Osteoblast (primary cell): ENCODE results near the gene TRAF3IP3. TPM values are rescaled to one million over a fixed set of nuclear protein-coding genes. Genes with fewer than 3 reads are reported as not detected.

Source experiments
- DNase-seq: peaks from one replicate; pipeline ENCODE4 v3.0.0; 2011; ENCODE audit warnings: low spot score, mixed read lengths; ENCODE audit not compliant: insufficient read length; ENCODE audit errors: missing footprints
- H2AFZ ChIP-seq: 2 replicates; pipeline ENCODE4 v1.6.0; 2011; ENCODE audit warnings: mild to moderate bottlenecking, low read length
- H3K27ac ChIP-seq: 2 replicates; pipeline ENCODE4 v1.5.1; 2011; ENCODE audit warnings: mild to moderate bottlenecking, low read depth, low read length, moderate library complexity
- H3K27me3 ChIP-seq: 2 replicates; pipeline ENCODE4 v1.6.0; 2012; ENCODE audit warnings: mild to moderate bottlenecking, control low read depth, inconsistent platforms, low read length, moderate library complexity; ENCODE audit not compliant: insufficient read depth
- H3K36me3 ChIP-seq: 2 replicates; pipeline ENCODE4 v1.5.1; 2011; ENCODE audit warnings: mild to moderate bottlenecking, low read length, control low read depth, moderate library complexity; ENCODE audit not compliant: insufficient read depth
- H3K4me1 ChIP-seq: 2 replicates; pipeline ENCODE4 v1.5.1; 2011; ENCODE audit warnings: mild to moderate bottlenecking, low read length, control low read depth, moderate library complexity; ENCODE audit not compliant: insufficient read depth
- H3K4me2 ChIP-seq: 2 replicates; pipeline ENCODE4 v1.6.0; 2011; ENCODE audit warnings: mild to moderate bottlenecking, low read length; ENCODE audit not compliant: insufficient read depth
- H3K4me3 ChIP-seq: fragments of 200-600 bp; sonication (generic); 3 replicates; pipeline ENCODE4 v1.5.1; 2012; ENCODE audit warnings: mild to moderate bottlenecking, low read length, inconsistent platforms; ENCODE audit not compliant: insufficient read depth
- H3K79me2 ChIP-seq: 2 replicates; pipeline ENCODE4 v1.6.0; 2012; ENCODE audit warnings: mild to moderate bottlenecking, low read length, control low read depth, inconsistent platforms; ENCODE audit not compliant: insufficient read depth
- H3K9me3 ChIP-seq: 2 replicates; pipeline ENCODE4 v1.5.1; 2011; ENCODE audit warnings: low read depth, low read length, control low read depth
- H4K20me1 ChIP-seq: 2 replicates; pipeline ENCODE4 v1.6.0; 2012; ENCODE audit warnings: mild to moderate bottlenecking, low read length, control low read depth; ENCODE audit not compliant: insufficient read depth
- total RNA-seq: library from RNA; depleted of rRNA; stranded (reverse); fragments of >200 nt; gene quantifications from 2 replicates; pipeline ENCODE4 v1.2.3, GENCODE V29; 2012
- TF ChIP-seq, protein P1 (sequence below): IDR thresholded peaks from 2 replicates; pipeline ENCODE4 v1.5.1; 2011; ENCODE audit warnings: mild to moderate bottlenecking, low read depth, low read length, moderate library complexity; ENCODE audit errors: extremely low read depth

The TRAF3IP3 gene
- total RNA-seq, 1 donor: not detected

DNA sequence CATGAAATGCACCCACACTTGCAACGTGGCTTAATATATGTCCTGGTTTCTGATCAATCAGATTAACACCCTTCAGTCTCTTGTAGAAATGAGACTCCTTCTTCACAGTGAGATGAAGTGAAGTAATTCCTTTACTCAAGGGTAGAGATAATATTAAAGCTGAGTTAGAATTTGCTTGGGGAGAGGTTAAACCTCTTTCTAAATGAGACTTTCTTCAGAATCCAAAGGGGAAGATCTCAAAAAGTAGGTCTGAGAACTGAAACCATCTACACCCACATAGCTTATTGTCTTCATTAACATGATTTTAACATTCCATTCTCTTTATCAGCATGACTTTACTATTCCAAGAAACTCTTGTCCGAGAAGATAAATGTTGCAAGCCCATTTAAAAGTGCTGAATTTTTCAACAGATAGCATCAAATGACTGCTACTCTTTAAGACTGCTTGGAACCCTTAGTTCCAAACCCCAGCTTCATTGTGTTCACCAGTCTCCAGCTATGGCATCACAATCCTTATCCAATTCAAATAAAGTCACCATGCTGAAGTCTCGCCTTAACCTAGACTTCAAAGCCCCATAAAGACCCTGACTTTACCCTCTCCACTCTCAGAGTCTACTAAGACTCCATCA, 19.2 kb upstream of the TRAF3IP3 start:
- H3K4me3 ChIP-seq: no peak overlapping the region

DNA sequence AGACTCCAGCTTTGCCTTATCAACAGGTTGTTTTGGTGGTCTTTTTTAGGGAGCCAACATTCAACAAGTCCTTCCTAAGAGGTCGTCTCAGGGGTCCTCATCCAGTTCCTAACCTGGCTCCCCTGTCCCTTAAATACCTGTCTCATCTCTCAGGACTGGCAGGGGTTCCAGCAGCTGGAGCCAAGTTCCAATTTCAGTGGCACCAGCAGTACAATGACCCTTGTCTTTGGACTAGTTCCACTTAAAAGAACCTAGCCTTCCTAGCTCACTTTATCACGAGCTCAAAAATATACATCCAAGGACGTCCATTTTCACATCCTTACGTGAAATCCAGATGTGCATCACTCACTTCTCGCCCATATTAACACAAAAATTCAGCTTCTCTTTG, 18.7 kb upstream of the TRAF3IP3 start:
- DNase-seq: peak; percentile 25
- no peaks in the 10 kb centered on the region for H3K79me2 ChIP-seq
- H2AFZ ChIP-seq: no peak overlapping the region
- H3K4me1 ChIP-seq: peaks cover 23% of the 10 kb centered on the region
- no peaks in the 10 kb centered on the region for H3K9me3 ChIP-seq
- H3K27me3 ChIP-seq: no peaks in the 10 kb centered on the region
- no peaks in the 10 kb centered on the region for H3K36me3 ChIP-seq
- TF ChIP-seq, protein P1, sequence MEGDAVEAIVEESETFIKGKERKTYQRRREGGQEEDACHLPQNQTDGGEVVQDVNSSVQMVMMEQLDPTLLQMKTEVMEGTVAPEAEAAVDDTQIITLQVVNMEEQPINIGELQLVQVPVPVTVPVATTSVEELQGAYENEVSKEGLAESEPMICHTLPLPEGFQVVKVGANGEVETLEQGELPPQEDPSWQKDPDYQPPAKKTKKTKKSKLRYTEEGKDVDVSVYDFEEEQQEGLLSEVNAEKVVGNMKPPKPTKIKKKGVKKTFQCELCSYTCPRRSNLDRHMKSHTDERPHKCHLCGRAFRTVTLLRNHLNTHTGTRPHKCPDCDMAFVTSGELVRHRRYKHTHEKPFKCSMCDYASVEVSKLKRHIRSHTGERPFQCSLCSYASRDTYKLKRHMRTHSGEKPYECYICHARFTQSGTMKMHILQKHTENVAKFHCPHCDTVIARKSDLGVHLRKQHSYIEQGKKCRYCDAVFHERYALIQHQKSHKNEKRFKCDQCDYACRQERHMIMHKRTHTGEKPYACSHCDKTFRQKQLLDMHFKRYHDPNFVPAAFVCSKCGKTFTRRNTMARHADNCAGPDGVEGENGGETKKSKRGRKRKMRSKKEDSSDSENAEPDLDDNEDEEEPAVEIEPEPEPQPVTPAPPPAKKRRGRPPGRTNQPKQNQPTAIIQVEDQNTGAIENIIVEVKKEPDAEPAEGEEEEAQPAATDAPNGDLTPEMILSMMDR: no peak
- no peak overlapping the region for H3K4me3 ChIP-seq
- H3K27ac ChIP-seq: no peak overlapping the region
- no peaks in the 10 kb centered on the region for H4K20me1 ChIP-seq
- H3K4me2 ChIP-seq: no peak overlapping the region

More for the DNA sequence above, 19.2 kb upstream of the TRAF3IP3 start:
- H3K27ac ChIP-seq: no peak overlapping the region
- H3K36me3 ChIP-seq: no peaks in the 10 kb centered on the region
- no peaks in the 10 kb centered on the region for H3K79me2 ChIP-seq
- H3K4me1 ChIP-seq: peaks cover 17% of the 10 kb centered on the region
- TF ChIP-seq, protein P1: no peak
- no peak overlapping the region for H3K4me2 ChIP-seq
- no peaks in the 10 kb centered on the region for H3K27me3 ChIP-seq
- no peak for DNase-seq
- H3K9me3 ChIP-seq: no peaks in the 10 kb centered on the region
- H2AFZ ChIP-seq: no peak overlapping the region
- H4K20me1 ChIP-seq: no peaks in the 10 kb centered on the region

DNA sequence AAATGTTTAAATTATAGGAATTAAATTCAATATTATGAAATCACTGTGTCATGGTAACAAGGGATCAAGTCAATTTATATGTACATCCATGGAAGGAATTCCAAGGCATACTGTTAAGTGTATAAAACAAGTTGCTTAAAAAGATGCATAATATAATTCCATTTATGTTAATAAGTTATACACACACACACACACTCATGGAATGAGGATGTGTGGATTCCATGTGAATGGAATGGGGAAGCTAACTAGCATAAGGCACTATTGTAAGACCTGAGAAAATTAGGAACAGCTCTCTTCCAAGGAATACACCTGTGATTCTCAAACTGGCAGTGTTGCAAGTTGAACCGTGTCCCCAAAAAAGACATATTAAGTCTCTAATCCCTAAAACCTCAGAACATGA, 17.6 kb upstream of the TRAF3IP3 start:
- no peaks in the 10 kb centered on the region for H3K36me3 ChIP-seq
- no peaks in the 10 kb centered on the region for H3K27me3 ChIP-seq
- H3K27ac ChIP-seq: no peak overlapping the region
- H4K20me1 ChIP-seq: no peaks in the 10 kb centered on the region
- no peaks in the 10 kb centered on the region for H3K9me3 ChIP-seq
- H3K4me1 ChIP-seq: peaks cover 28% of the 10 kb centered on the region
- no peaks in the 10 kb centered on the region for H3K79me2 ChIP-seq
- TF ChIP-seq, protein P1: no peak
- DNase-seq: no peak
- H3K4me2 ChIP-seq: no peak overlapping the region
- no peak overlapping the region for H3K4me3 ChIP-seq
- H2AFZ ChIP-seq: no peak overlapping the region

DNA sequence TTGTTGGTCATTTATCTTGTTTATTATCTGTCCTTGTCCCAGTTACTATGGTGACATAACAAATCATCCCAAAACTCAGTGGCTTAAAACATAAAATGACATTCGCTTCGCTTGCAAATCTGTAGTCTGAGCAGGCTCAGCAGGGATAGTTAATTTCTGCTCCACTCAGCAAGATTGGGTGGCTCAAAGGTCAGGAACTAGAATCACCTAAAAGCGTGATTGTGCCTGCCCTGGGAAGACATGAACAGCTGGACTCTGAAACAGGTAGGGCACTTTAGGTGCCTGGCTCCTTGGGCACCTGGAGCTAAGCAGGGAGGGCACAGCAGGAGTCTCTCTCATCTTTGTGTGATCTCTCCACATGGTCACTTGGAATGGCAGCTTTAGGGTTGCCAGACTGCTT, 14.7 kb upstream of the TRAF3IP3 start:
- no peaks in the 10 kb centered on the region for H3K27me3 ChIP-seq
- H3K27ac ChIP-seq: no peak overlapping the region
- H3K36me3 ChIP-seq: no peaks in the 10 kb centered on the region
- no peak overlapping the region for H3K4me2 ChIP-seq
- no peak overlapping the region for H2AFZ ChIP-seq
- H3K4me3 ChIP-seq: no peak overlapping the region
- TF ChIP-seq, protein P1: no peak
- no peak for DNase-seq
- H3K4me1 ChIP-seq: peaks cover 21% of the 10 kb centered on the region
- no peaks in the 10 kb centered on the region for H4K20me1 ChIP-seq
- H3K79me2 ChIP-seq: no peaks in the 10 kb centered on the region
- H3K9me3 ChIP-seq: no peaks in the 10 kb centered on the region
